ENCODE data around the gene TTC38. TPM values are rescaled to one million over a fixed set of nuclear protein-coding genes. Genes with fewer than 3 reads are reported as not detected.

TTC38 gene
- total RNA-seq, 1 donor, result 26.8 TPM

GRCh38 chr22:46335201-46336118, 67.7 kb downstream of the TTC38 start, which contains the start of gene TRMU:
TSS of gene TRMU (plus strand) at chr22:46335714. CDS start at chr22:46335765, 51 bp downstream.
- no peak for TF ChIP-seq CTCF (IDR thresholded peaks at IDR 0.05; ENCODE audit: insufficient read depth, low read depth, low read length)
- DNase-seq (ENCODE audit: low read depth), result peak; percentile 91
- H3K4me3 ChIP-seq (ENCODE audit: low read depth, low read length), result peak within 1 kb of the TSS; percentile 95

GRCh38 chr22:46336119-46337078, 68.6 kb downstream of the TTC38 start:
- no peak for TF ChIP-seq CTCF (IDR thresholded peaks at IDR 0.05; ENCODE audit: insufficient read depth, low read depth, low read length)
- H3K4me3 ChIP-seq (ENCODE audit: low read depth, low read length), result peak overlapping the region; percentile 95
- DNase-seq (ENCODE audit: low read depth), result peak; percentile 21

DNA sequence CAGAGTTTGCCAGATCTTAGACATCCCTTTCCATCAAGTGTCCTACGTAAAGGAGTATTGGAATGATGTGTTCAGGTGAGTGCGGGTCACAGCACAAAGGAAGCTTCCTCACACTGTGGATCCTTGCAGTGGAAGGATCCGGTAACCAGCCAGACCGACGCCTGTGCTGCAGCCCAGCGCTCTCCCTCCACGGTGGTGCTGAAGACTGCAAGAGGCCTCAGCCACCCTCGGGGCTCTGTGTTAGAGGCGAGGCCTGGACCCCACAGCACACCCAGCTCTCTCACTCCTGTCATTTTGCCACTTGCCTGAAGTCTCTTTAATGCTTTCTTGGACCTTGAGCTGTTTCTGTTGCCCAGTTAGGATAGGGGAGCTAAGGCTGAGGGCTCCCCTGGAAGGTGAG, 70.1 kb downstream of the TTC38 start:
- TF ChIP-seq CTCF (IDR thresholded peaks at IDR 0.05; ENCODE audit: insufficient read depth, low read depth, low read length), result no peak
- DNase-seq (ENCODE audit: low read depth), result no peak
- no peak overlapping the region for H3K4me3 ChIP-seq (ENCODE audit: low read depth, low read length)

GRCh38 chr22:46338636-46339035, 70.8 kb downstream of the TTC38 start:
- H3K4me3 ChIP-seq (ENCODE audit: low read depth, low read length), result no peak overlapping the region
- DNase-seq (ENCODE audit: low read depth), result no peak
- TF ChIP-seq CTCF (IDR thresholded peaks at IDR 0.05; ENCODE audit: insufficient read depth, low read depth, low read length), result no peak

- H3K4me3 ChIP-seq (ENCODE audit: low read depth, low read length), result no peak overlapping the region
- TF ChIP-seq CTCF (IDR thresholded peaks at IDR 0.05; ENCODE audit: insufficient read depth, low read depth, low read length), result no peak
- no peak for DNase-seq (ENCODE audit: low read depth)
Observed at GRCh38 chr22:46339956-46340355, 72.1 kb downstream of the TTC38 start.

GRCh38 chr22:46340676-46341075, 72.9 kb downstream of the TTC38 start:
- no peak for DNase-seq (ENCODE audit: low read depth)
- no peak overlapping the region for H3K4me3 ChIP-seq (ENCODE audit: low read depth, low read length)
- TF ChIP-seq CTCF (IDR thresholded peaks at IDR 0.05; ENCODE audit: insufficient read depth, low read depth, low read length), result no peak

Other genes starting within 250 kb of the TTC38 start
- 14.2 and 15.5 TPM in 2 replicates for gene PPARA, start 117.5 kb upstream of the TTC38 start, total RNA-seq
- 9.7 and 16.8 TPM in 2 replicates for gene CDPF1, start 17.7 kb upstream of the TTC38 start, total RNA-seq
- not detected in 2 replicates for gene PKDREJ, start 4.7 kb upstream of the TTC38 start, total RNA-seq
- 7.4 and 10.4 TPM in 2 replicates for gene GTSE1, start 28.9 kb downstream of the TTC38 start, total RNA-seq
- 21.6 and 31.1 TPM in 2 replicates for gene TRMU, start 67.7 kb downstream of the TTC38 start, total RNA-seq